Ramos (cell line): ENCODE data around the gene EME2.

Experiments
- in situ Hi-C: fragments of 300-500 bp; cut with MboI; formaldehyde crosslinking; loops from one replicate; pipeline ENCODE4 v1.14.3; 2022; ENCODE audit warnings: low sequenced_read_pairs; ENCODE audit not compliant: unreplicated experiment

EME2 gene

GRCh38 chr16:1745181-1745899 lies 27.3 kb upstream of the EME2 start:
- in situ Hi-C loops: no loop called here

DNA sequence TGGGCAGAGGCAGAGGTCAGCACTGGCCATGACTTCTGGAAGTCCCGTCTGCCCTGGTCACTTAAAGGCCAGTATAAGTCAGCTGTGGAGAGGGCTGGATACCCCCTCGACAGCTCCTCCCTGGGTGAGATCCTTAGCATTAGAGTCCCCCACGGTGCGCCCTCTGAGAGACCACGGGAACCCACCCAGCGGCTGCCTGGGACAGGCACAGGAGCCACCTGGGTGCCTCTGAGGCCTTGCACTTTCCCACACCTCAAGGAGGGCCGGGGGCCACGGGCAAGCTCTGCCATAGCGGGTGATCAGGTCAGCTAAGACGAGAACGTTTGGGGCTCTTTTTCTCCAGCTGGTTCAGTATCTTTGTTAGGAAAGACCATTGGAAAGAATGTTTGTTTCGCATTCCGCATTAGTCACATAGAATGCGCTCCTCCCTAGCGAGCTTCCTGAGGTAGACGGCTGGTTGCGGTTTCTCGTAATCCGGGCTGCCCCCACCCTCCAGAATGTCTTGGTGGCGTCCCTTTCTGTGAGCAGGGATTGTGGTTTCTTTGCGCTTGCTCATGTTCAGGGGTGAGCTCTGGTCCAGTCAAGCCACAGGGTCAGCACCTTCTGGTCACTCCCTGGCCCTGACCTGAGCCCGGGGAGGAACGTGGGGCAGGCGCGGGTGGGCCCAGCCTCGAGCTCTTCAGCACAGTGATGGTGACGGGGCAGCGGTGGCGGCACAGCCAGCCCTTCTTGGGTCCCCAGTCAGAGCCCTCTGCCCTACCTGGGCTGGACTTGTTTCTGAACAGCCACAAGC lies 26.5 kb upstream of the EME2 start:
- in situ Hi-C loops: no loop called here

GRCh38 chr16:1746693-1747195 lies 25.9 kb upstream of the EME2 start:
- in situ Hi-C loops: no loop called here

DNA sequence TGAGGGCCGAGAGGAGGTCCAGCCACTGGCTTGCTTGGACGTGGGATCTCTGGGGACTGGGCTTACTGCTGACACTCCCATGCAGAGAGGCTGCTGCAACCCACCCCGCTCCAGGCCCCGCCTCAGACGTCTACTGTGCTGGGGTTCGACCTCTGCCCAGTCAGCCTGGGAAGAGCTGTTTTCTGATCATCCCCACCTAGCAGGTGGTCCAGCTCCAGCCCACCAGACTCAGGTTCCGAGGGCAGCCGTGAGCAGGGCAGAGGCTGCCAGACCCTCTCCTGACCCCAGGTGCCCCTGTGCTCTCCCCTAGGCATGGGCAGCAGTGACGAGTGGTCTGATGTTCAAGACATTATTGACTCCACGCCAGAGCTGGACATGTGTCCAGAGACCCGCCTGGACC lies 24.7 kb upstream of the EME2 start:
- in situ Hi-C loops: no loop called here

DNA sequence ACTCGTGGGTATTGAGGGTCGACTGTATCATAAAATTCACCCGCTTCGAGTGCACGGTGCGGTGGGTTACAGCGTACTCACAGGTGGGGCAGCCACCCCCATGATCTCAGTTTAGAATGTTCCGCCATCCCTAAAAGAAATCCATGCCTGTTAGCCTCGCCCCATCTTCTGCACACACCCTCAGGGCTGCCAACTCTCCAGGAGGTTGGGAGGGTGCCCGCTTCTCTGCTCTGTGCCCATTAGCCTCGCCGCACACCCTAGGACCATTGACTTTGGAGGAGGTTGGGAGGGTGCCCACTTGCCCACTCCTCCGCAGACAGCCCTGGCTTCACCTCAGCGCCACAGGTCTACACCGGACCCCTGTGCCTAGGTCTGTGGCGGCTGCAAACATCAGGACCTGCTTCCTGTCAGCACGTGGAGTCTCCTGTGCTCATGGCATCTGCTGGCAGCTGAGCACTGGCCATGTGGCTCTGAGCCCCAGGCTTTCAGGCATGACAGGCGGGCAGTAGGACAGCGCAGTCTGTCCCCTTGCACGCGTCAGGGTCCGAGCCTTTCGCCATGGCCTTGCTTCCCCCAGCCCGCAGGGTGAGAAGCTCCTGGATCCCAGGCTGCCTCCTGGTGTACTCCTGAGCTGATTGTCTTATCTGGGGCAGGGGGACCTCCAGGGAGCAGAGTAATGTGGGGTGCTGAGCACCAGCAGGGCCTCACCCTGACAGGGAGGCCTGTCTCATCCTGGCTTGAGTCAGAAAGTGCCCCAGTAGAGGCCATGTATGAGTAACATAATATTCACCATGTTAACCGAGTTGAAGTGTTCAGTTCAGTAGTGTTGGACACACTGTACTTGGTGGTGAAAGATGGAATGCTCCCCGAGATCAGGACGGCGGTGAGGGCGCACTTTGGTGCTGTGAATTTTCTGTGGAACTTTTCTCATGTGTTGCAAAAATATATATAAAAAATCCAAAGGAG lies 23.2 kb upstream of the EME2 start:
- in situ Hi-C loops: no loop called here

DNA sequence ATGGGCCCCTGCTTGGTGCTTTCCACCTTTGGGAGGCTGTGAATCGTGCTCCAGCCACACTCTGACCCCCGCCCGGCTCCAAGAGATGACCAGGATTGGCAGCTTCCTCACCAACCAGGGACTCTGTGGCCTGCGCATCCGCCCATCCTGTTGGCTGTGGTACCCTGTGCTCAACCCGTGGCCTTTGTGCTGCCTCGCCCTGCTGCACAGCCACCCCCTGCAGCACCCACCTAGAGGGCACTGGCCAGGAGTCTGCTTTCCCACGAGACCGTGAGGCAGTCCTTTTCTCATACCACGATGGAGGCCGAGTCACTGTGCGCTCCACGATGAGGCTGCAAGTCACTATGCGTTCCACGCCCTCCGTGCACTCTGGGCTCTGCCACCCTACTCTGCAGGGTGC lies 20.7 kb upstream of the EME2 start:
- in situ Hi-C loops: no loop called here

DNA sequence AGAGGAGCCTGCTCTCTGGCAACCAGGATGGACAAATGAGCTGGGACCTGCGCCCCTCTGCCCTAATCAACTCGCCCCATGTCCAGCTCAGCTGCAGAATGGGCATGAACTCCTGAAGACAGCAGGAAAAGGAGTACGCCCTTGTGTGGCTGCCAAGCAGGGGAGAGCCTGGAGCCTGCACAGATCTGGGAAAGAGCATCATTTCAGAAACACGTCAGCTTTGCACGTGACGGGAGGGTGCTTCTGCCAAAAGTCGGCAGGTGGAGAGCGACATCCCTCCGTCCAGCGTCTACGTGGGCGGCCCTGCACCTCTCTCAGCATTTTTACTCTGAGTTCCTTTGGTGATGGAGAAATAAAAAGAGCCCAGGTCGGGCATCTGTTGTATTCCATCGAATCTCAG lies 19.8 kb upstream of the EME2 start:
- in situ Hi-C loops: no loop called here

DNA sequence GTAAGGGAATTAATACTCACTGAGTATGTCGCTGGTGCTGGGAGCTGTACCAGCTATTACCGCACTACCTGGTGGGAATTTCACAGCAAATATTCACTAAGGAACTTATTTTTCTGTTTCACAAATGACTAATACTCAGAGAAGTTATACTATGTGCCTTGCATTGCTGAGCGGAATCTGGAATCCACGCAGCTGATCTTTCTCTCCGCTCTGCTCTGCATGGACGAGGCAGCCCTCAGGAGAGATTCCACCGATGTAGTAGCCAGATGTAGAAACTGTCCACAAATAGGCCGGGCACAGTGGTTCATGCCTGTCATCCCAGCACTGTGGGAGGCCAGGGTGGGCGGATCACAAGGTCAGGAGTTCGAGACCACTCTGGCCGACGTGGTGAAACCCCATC lies 18.4 kb upstream of the EME2 start:
- in situ Hi-C loops: no loop called here

- in situ Hi-C loops: no loop called here
These were observed 14.7 kb upstream of the EME2 start for GRCh38 chr16:1757714-1758461.

- in situ Hi-C loops: no loop called here
These were observed 13.7 kb upstream of the EME2 start for GRCh38 chr16:1758923-1759322.

DNA sequence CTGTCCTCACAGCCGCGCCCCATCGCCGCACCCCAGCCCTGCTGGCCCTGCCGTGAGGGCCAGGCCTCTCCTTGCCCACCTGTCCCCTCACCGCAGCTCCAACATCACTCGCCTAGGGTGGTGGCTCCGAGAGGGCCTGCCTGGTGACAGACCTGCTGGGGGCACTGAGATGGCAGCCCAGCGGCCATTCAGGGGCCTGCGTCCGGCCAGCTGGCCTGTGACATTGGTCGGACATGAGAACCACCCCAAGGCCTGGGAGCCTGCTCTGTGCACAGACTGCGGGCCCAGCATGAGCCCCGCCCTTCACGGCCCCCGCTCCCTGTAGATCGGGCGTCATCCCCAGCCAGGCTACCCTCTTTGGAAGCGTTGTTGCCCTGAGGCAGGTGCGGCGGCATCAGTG lies 13.1 kb upstream of the EME2 start:
- in situ Hi-C loops: no loop called here

DNA sequence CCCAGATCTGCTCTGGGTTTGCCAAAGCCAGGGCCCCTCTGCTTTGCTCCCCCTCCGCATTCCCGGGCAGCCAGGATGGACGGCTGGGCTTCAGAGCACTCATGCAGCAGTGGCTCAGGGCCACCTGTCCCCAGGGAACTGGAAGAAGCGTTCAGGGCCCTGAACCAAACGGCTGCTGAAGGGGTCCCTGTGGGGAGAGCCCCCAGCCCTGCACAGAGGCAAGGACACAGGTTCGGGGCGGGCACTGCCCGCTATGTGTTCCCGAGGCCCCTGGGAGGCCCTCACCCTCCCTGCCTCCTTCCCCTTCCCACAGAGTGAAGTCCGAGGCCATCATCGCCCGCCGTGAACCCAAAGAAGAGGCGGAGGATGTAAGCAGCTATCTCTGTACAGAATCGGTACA lies 11.7 kb upstream of the EME2 start:
- in situ Hi-C loops: loop anchor here (5.0 kb wide), 1 partner anchor 49 kb away; no protein-coding TSS in a partner anchor

DNA sequence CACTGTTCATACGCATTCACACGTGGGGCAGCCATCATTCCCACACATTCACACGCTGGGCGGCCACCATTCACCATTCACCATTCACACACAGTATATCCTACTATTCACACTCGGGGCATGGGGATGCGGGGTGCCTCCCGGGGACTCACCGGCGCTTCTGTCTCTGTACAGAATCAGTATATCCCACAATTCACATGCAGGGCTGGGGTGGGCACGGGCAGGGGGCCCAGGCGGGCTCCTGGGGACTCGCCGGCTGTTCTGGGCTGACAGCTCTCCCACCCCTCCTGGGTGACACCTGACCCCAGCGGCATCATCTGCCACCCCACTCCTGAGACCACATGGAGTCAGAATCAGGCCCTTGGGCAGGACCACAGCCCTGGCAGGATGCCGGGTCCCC lies 10.9 kb upstream of the EME2 start:
- in situ Hi-C loops: loop anchor here (5.0 kb wide), 1 partner anchor 49 kb away; no protein-coding TSS in a partner anchor

- in situ Hi-C loops: loop anchor here (5.0 kb wide), 1 partner anchor 50 kb away; no protein-coding TSS in a partner anchor
These were observed 10.3 kb upstream of the EME2 start for GRCh38 chr16:1762196-1762878.

DNA sequence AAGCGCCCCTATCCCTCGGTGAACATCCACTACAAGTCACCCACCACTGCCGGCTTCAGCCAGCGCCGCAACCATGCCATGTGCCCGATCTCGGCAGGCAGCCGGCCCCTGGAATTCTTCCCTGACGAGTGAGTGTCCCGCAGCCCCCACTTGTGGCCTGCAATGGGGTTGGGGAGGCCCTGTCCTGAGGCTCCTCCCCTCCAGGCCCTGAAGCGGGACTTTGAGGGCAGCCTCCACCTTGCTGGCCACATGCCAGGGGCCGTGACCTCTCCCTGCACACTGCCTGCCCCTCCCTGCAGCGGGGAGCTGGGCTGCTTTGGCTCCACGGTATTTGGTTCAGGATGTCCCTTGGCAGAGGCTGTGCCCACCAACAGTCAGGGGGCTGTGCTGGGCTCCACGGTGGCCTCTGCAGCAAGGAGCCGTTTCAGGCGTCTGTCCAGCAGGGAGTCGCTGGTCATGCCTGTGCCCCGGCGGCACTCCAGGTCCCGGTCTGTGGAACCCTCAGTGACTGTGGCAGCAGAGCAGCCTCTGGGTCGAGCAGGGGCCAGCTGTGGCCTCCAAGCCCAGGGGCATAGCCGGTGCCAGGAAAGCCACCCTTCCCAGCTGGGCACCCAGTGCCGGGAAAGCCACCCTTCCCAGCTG lies 9.6 kb upstream of the EME2 start:
- in situ Hi-C loops: loop anchor here (5.0 kb wide), 1 partner anchor 51 kb away; no protein-coding TSS in a partner anchor

DNA sequence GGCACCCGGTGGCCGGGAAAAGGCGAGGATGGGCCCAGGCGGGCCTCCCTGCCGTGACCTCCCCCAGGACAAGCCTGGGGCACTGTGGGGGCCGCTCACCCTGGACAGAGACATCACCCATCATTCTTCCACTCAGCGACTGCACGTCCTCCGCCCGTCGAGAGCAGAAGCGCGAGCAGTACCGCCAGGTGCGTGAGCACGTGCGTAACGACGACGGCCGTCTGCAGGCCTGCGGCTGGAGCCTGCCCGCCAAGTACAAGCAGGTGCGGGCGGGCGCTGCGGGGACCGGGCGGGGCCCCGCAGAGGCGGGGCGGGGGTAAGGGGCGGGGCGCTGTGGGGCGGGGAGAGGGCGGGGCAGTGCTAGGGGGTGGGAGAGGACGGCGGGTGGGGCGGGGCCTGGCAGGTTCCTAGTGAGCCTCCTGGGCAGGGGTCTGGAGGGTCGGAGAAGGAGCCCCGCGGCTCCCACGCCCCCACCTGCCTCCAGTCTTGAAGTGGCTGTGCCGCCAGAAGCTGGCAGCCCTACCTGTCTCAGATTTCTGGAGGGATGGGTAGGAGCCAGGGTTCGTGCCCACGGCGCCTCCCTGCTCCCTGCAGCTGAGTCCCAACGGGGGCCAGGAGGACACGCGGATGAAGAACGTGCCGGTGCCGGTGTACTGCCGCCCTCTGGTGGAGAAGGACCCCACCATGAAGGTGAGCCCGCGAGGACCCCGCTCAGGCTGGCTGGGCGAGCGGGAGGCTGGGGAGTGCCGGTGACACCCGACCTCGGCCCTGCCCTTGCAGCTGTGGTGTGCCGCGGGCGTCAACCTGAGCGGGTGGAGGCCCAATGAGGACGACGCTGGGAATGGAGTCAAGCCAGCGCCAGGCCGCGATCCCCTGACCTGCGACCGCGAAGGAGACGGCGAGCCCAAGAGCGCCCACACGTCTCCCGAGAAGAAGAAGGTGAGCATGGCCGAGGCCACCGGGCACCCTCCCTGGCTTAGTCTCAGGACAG lies 8.8 kb upstream of the EME2 start:
- in situ Hi-C loops: loop anchor here (5.0 kb wide), 1 partner anchor 52 kb away; no protein-coding TSS in a partner anchor

- in situ Hi-C loops: loop anchor here (5.0 kb wide), 1 partner anchor 53 kb away; no protein-coding TSS in a partner anchor
These were observed 7.6 kb upstream of the EME2 start for GRCh38 chr16:1764971-1765370.
